ENCODE data around the gene ZNF629.

DNA sequence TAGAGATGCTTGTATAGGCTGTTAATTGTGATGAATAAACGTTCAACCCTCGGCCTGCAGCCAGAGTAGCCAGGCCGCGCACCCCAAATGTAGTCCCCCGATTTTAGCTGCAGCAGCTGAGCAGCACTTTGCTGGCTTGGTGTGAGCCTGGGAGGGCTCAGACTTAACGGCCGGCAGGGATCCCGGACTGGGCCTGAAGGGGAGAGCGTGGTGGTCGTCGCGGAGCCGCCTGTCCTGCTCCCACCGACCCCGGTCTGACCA lies 11.9 kb downstream of the ZNF629 start:
- TF ChIP-seq, protein P1, sequence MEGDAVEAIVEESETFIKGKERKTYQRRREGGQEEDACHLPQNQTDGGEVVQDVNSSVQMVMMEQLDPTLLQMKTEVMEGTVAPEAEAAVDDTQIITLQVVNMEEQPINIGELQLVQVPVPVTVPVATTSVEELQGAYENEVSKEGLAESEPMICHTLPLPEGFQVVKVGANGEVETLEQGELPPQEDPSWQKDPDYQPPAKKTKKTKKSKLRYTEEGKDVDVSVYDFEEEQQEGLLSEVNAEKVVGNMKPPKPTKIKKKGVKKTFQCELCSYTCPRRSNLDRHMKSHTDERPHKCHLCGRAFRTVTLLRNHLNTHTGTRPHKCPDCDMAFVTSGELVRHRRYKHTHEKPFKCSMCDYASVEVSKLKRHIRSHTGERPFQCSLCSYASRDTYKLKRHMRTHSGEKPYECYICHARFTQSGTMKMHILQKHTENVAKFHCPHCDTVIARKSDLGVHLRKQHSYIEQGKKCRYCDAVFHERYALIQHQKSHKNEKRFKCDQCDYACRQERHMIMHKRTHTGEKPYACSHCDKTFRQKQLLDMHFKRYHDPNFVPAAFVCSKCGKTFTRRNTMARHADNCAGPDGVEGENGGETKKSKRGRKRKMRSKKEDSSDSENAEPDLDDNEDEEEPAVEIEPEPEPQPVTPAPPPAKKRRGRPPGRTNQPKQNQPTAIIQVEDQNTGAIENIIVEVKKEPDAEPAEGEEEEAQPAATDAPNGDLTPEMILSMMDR (conservative IDR thresholded peaks at IDR 0.05): no peak
- TF ChIP-seq ZFX (IDR thresholded peaks at IDR 0.05): no peak

All from C4-2B (cell line).